H9 (cell line): ENCODE data around the gene CEMIP2. TPM values are rescaled to one million over a fixed set of nuclear protein-coding genes. Genes with fewer than 3 reads are reported as not detected.

Source experiments
- DNase-seq: peaks from one replicate; pipeline ENCODE4 v3.0.0-alpha.2; 2017
- H2AFZ ChIP-seq: one replicate; pipeline ENCODE4 v1.6.1; 2013; ENCODE audit warnings: mild to moderate bottlenecking, low read length, control low read depth, moderate library complexity
- H2AK5ac ChIP-seq: 2 replicates; pipeline ENCODE4 v1.6.1; 2013; ENCODE audit warnings: low read length, control low read depth, mixed read lengths; ENCODE audit not compliant: insufficient read length
- H2BK120ac ChIP-seq: one replicate; pipeline ENCODE4 v1.6.1; 2013; ENCODE audit warnings: low read depth, mild to moderate bottlenecking, low read length, control low read depth, inconsistent platforms; ENCODE audit not compliant: poor library complexity, severe bottlenecking
- H2BK12ac ChIP-seq: 2 replicates; pipeline ENCODE4 v1.6.1; 2013; ENCODE audit warnings: low read length, control low read depth, mixed read lengths, low read depth; ENCODE audit not compliant: insufficient read length
- H2BK15ac ChIP-seq: 2 replicates; pipeline ENCODE4 v1.6.1; 2013; ENCODE audit warnings: low read depth, low read length, control low read depth
- H2BK20ac ChIP-seq: one replicate; pipeline ENCODE4 v1.6.1; 2013; ENCODE audit warnings: low read depth, mild to moderate bottlenecking, low read length, control low read depth, inconsistent platforms; ENCODE audit not compliant: poor library complexity, severe bottlenecking
- H2BK5ac ChIP-seq: 2 replicates; pipeline ENCODE4 v1.6.1; 2013; ENCODE audit warnings: low read length, control low read depth, mixed read lengths; ENCODE audit not compliant: insufficient read length
- H3K14ac ChIP-seq: 2 replicates; pipeline ENCODE4 v1.6.1; 2013; ENCODE audit warnings: low read length, control low read depth; ENCODE audit not compliant: insufficient read depth
- H3K18ac ChIP-seq: 2 replicates; pipeline ENCODE4 v1.6.1; 2013; ENCODE audit warnings: low read depth, mild to moderate bottlenecking, mixed read lengths, low read length, control low read depth; ENCODE audit not compliant: insufficient read length
- H3K23ac ChIP-seq: 2 replicates; pipeline ENCODE4 v1.6.1; 2013; ENCODE audit warnings: low read length, control low read depth, mixed read lengths, low read depth; ENCODE audit not compliant: insufficient read length
- H3K23me2 ChIP-seq: 2 replicates; pipeline ENCODE4 v1.6.1; 2013; ENCODE audit warnings: low read depth, mild to moderate bottlenecking, mixed read lengths, low read length, control low read depth; ENCODE audit not compliant: insufficient read length, poor library complexity, severe bottlenecking
- H3K27ac ChIP-seq: 2 replicates; pipeline ENCODE4 v1.5.1; 2013; ENCODE audit warnings: low read length, control low read depth, mixed read lengths, low read depth; ENCODE audit not compliant: insufficient read length
- H3K27me3 ChIP-seq: 2 replicates; pipeline ENCODE4 v1.6.1; 2013; ENCODE audit warnings: low read length, control low read depth, inconsistent platforms; ENCODE audit not compliant: insufficient read depth
- H3K4ac ChIP-seq: 2 replicates; pipeline ENCODE4 v1.6.1; 2013; ENCODE audit warnings: low read depth, mild to moderate bottlenecking, control low read depth, inconsistent platforms, low read length, moderate library complexity
- H3K4me1 ChIP-seq: 2 replicates; pipeline ENCODE4 v1.6.1; 2013; ENCODE audit warnings: low read length, control low read depth, inconsistent platforms; ENCODE audit not compliant: insufficient read depth
- H3K4me2 ChIP-seq: 2 replicates; pipeline ENCODE4 v1.6.1; 2013; ENCODE audit warnings: low read length, control low read depth, mixed read lengths; ENCODE audit not compliant: insufficient read length, insufficient read depth
- H3K56ac ChIP-seq: 2 replicates; pipeline ENCODE4 v1.6.1; 2013; ENCODE audit warnings: low read depth, mild to moderate bottlenecking, mixed read lengths, low read length, control low read depth; ENCODE audit not compliant: insufficient read length
- H3K79me1 ChIP-seq: 2 replicates; pipeline ENCODE4 v1.6.1; 2013; ENCODE audit warnings: low read depth, mild to moderate bottlenecking, moderate library complexity, low read length, control low read depth, inconsistent platforms; ENCODE audit not compliant: insufficient read depth, poor library complexity, severe bottlenecking
- H3K79me2 ChIP-seq: 2 replicates; pipeline ENCODE4 v1.6.1; 2013; ENCODE audit warnings: low read length, control low read depth, inconsistent platforms; ENCODE audit not compliant: insufficient read depth
- H3K9ac ChIP-seq: 2 replicates; pipeline ENCODE4 v1.6.1; 2013; ENCODE audit warnings: low read length, control low read depth, mixed read lengths; ENCODE audit not compliant: insufficient read length; ENCODE audit errors: extremely low read depth
- H3K9me3 ChIP-seq: one replicate; pipeline ENCODE4 v1.6.1; 2013; ENCODE audit warnings: low read depth, low read length, inconsistent platforms; ENCODE audit not compliant: control insufficient read depth
- H3T11ph ChIP-seq: one replicate; pipeline ENCODE4 v1.6.1; 2013; ENCODE audit warnings: mild to moderate bottlenecking, low read length, control low read depth, inconsistent platforms
- H4K20me1 ChIP-seq: one replicate; pipeline ENCODE4 v1.6.1; 2013; ENCODE audit not compliant: control insufficient read depth, insufficient read length, insufficient read depth
- H4K5ac ChIP-seq: 2 replicates; pipeline ENCODE4 v1.6.1; 2013; ENCODE audit warnings: low read depth, mild to moderate bottlenecking, mixed read lengths, low read length, control low read depth; ENCODE audit not compliant: insufficient read length
- H4K8ac ChIP-seq: replicated peaks from 2 replicates; pipeline ENCODE4 v1.6.1; 2013; ENCODE audit warnings: low read length, control low read depth, mixed read lengths, low read depth; ENCODE audit not compliant: insufficient read length
- H4K91ac ChIP-seq: 2 replicates; pipeline ENCODE4 v1.6.1; 2013; ENCODE audit warnings: low read depth, mild to moderate bottlenecking, moderate library complexity, mixed read lengths, low read length, control low read depth; ENCODE audit not compliant: insufficient read length
- H3K27ac Mint-ChIP-seq, 3 experiments: 2 replicates in 2 of 3; 3 replicates in 1 of 3; pipeline ENCODE4 v1.8.0; 2020 to 2021; ENCODE audit warnings: mixed read lengths in 3 of 3, mild to moderate bottlenecking in 1 of 3, moderate library complexity in 1 of 3
- H3K27me3 Mint-ChIP-seq: 2 replicates; pipeline ENCODE4 v1.8.0; 2021; ENCODE audit warnings: low read depth, mild to moderate bottlenecking, moderate library complexity, mixed read lengths
- H3K36me3 Mint-ChIP-seq, 3 experiments: 2 replicates in 2 of 3; 3 replicates in 1 of 3; pipeline ENCODE4 v1.8.0; 2020 to 2021; ENCODE audit warnings: low read depth in 3 of 3, mixed read lengths in 3 of 3; ENCODE audit not compliant: insufficient read depth in 1 of 3
- H3K4me1 Mint-ChIP-seq, 2 experiments: 2 replicates each; pipeline ENCODE4 v1.8.0; 2020; ENCODE audit warnings: mixed read lengths in 2 of 2
- H3K4me3 Mint-ChIP-seq, 2 experiments: 2 replicates in 1 of 2; 3 replicates in 1 of 2; pipeline ENCODE4 v1.8.0; 2020 to 2021; ENCODE audit warnings: mild to moderate bottlenecking in 2 of 2, mixed read lengths in 2 of 2, moderate library complexity in 1 of 2
- H3K9me3 Mint-ChIP-seq, 2 experiments: 2 replicates in 1 of 2; 3 replicates in 1 of 2; pipeline ENCODE4 v1.8.0; 2020; ENCODE audit warnings: mild to moderate bottlenecking in 2 of 2, mixed read lengths in 2 of 2, moderate library complexity in 1 of 2
- CTCF ChIP-seq: fragments of 200-600 bp; sonication (generic); conservative IDR thresholded peaks from 3 replicates; pipeline ENCODE4 v1.8.0; 2021; ENCODE audit warnings: antibody characterized with exemption, mild to moderate bottlenecking
- WGBS: extraction: QIAGEN DNeasy Blood & Tissue Kit; methylation state at CpG from one replicate; pipeline ENCODE4 v1.1.7; 2013; ENCODE audit warnings: missing lambda C conversion rate, low lambda C conversion rate, mixed read lengths; ENCODE audit not compliant: insufficient read length; ENCODE audit errors: extremely low coverage; 5-methylcytosine and 5-hydroxymethylcytosine counted together
- long read RNA-seq: library from polyadenylated mRNA; unstranded; transcript quantifications from one replicate; pipeline ENCODE4 v2.0.0, GENCODE V29; 2020
- total RNA-seq: library from RNA; stranded (reverse); gene quantifications from 2 replicates; pipeline ENCODE4 v1.2.1, GENCODE V29; 2021

CEMIP2 gene, protein sequence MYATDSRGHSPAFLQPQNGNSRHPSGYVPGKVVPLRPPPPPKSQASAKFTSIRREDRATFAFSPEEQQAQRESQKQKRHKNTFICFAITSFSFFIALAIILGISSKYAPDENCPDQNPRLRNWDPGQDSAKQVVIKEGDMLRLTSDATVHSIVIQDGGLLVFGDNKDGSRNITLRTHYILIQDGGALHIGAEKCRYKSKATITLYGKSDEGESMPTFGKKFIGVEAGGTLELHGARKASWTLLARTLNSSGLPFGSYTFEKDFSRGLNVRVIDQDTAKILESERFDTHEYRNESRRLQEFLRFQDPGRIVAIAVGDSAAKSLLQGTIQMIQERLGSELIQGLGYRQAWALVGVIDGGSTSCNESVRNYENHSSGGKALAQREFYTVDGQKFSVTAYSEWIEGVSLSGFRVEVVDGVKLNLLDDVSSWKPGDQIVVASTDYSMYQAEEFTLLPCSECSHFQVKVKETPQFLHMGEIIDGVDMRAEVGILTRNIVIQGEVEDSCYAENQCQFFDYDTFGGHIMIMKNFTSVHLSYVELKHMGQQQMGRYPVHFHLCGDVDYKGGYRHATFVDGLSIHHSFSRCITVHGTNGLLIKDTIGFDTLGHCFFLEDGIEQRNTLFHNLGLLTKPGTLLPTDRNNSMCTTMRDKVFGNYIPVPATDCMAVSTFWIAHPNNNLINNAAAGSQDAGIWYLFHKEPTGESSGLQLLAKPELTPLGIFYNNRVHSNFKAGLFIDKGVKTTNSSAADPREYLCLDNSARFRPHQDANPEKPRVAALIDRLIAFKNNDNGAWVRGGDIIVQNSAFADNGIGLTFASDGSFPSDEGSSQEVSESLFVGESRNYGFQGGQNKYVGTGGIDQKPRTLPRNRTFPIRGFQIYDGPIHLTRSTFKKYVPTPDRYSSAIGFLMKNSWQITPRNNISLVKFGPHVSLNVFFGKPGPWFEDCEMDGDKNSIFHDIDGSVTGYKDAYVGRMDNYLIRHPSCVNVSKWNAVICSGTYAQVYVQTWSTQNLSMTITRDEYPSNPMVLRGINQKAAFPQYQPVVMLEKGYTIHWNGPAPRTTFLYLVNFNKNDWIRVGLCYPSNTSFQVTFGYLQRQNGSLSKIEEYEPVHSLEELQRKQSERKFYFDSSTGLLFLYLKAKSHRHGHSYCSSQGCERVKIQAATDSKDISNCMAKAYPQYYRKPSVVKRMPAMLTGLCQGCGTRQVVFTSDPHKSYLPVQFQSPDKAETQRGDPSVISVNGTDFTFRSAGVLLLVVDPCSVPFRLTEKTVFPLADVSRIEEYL (N-terminal part only)
- 67.1 and 77.2 TPM in 2 replicates for total RNA-seq
- long read RNA-seq, full-length matches to known transcripts = 24 of 65 reads
- long read RNA-seq, partial matches to known transcripts = 7 of 65 reads
- long read RNA-seq, other reads (novel, unspliced or antisense) = 34 of 65 reads

- Histone ChIP-seq H4K5ac (no peak within 1 kb of the TSS), H2BK20ac (no peak within 1 kb of the TSS), H3K79me1 (no peaks in the 10 kb centered on the region), H3K79me2 (peaks cover 5% of the 10 kb centered on the region; the same call in 1 of the 2 replicates), H4K91ac (no peak within 1 kb of the TSS), H3K4me2 (peak within 1 kb of the TSS; percentile 80), H2BK15ac (0 out of 2 replicates have a peak within 1 kb of the TSS, but pooled peaks have one; percentile 33), H4K8ac (no peak within 1 kb of the TSS), H2BK5ac (no peak within 1 kb of the TSS), H3K18ac (peak within 1 kb of the TSS; percentile 76), H2AK5ac (no peak within 1 kb of the TSS), H2BK120ac (no peak within 1 kb of the TSS), H3K14ac (peak within 1 kb of the TSS; percentile 69; the same call in 1 of the 2 replicates), H3K23ac (no peak within 1 kb of the TSS), H3K27me3 (no peaks in the 10 kb centered on the region; the same call in 1 of the 2 replicates), H3K9ac (peak within 1 kb of the TSS; percentile 81), H3K4me1 (no peaks in the 10 kb centered on the region; the same call in 1 of the 2 replicates), H3K23me2 (peaks cover 18% of the 10 kb centered on the region), H4K20me1 (no peaks in the 10 kb centered on the region), H3K56ac (peak within 1 kb of the TSS; percentile 79), H2AFZ (no peak within 1 kb of the TSS), H3K9me3 (no peaks in the 10 kb centered on the region), H2BK12ac (no peak within 1 kb of the TSS), H3T11ph (no peak within 1 kb of the TSS), H3K27ac (no peak within 1 kb of the TSS), H3K4ac (no peak within 1 kb of the TSS)
- Mint-ChIP-seq H3K27me3 (peaks cover 12% of the 10 kb centered on the region), H3K9me3 (no peaks in the 10 kb centered on the region; a peak in 1 of 5 replicates), H3K4me3 (peak within 1 kb of the TSS; percentile 95 to 96), H3K4me1 (peaks cover 39 to 46% of the 10 kb centered on the region in 2 experiments), H3K36me3 (peaks cover 0 to 5% (median 2%) of the 10 kb centered on the region in 3 experiments; a peak in 2 of 7 replicates), H3K27ac (peak within 1 kb of the TSS; percentile 95 to 99 (median 97))
- peak; percentile 49 for TF ChIP-seq CTCF
- DNase-seq = peak; percentile 91
- no CpG with 5 or more reads among the region's 86 CpGs for WGBS
Observed at GRCh38 chr9:71768388-71769174, at the start of gene CEMIP2. TSS of gene CEMIP2 (minus strand) at chr9:71768513. CDS start at chr9:71750373, 18,140 bp downstream.
